ENCODE measurements around the gene CNIH1.
A peak's percentile ranks its signal among the peaks of the same experiment; 100 is the strongest.

Gene CNIH1

DNA sequence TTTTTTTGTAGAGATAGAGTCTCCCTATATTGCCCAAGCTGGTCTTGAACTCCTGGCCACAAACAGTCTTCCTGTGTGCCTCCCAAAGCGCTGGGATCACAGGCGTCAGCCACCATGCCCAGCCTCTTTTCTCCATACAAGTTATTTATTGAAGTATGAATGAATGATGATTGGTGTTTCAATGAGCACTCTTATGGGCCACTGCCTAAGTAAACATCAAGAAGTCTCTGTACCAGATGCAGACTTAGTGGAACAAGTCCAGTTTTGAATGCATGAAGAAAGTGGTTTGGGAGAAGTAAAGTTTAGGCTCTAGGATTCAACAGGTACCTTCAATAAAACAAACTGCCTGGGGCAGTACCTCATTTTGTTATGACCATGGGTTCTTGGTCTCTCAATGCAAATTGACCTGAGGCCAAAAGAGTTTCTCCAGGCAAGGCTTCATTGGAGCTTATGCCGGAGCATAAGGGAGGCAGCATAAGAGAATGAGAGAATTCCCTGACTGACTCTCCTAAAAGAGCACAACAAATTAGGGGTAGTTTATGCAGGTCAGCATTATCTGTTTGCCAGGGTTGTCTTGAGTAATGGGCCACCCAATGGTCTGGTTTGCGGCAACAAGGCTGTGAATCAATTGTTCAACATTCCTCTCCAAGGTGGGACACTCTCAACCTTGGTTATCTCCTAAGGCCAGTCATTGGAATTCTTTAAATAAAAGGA is 48.7 kb upstream of the CNIH1 start:
- Histone ChIP-seq H3K4me1 (ENCODE audit: low read length) (no peaks in the 10 kb centered on the region), H3K9me2 (replicated peaks; ENCODE audit: insufficient read depth, low read length) (no peaks in the 10 kb centered on the region), H3K79me2 (ENCODE audit: low read length) (peaks cover 31% of the 10 kb centered on the region), H3K9me3 (replicated peaks; ENCODE audit: insufficient read depth, low read length) (no peaks in the 10 kb centered on the region), H3K4me3 (ENCODE audit: low read length) (peak overlapping the region; percentile 63), H4K20me1 (ENCODE audit: insufficient read depth, low read length) (no peaks in the 10 kb centered on the region), H3K36me3 (replicated peaks; ENCODE audit: insufficient read depth, low read length) (no peaks in the 10 kb centered on the region), H3K27ac (ENCODE audit: low read length) (no peak overlapping the region), H3K4me2 (ENCODE audit: low read depth, low read length) (peak overlapping the region; percentile 55; the same call in 1 of the 2 replicates), H3F3A (ENCODE audit: insufficient read depth, low read length) (no peaks in the 10 kb centered on the region), H2AFZ (ENCODE audit: low read length) (peak overlapping the region; percentile 83), H3K27me3 (replicated peaks; ENCODE audit: insufficient read depth, low read length) (no peaks in the 10 kb centered on the region), H3K9ac (ENCODE audit: low read length) (peak overlapping the region; percentile 59; the same call in 1 of the 2 replicates)
- TF ChIP-seq, protein P1, sequence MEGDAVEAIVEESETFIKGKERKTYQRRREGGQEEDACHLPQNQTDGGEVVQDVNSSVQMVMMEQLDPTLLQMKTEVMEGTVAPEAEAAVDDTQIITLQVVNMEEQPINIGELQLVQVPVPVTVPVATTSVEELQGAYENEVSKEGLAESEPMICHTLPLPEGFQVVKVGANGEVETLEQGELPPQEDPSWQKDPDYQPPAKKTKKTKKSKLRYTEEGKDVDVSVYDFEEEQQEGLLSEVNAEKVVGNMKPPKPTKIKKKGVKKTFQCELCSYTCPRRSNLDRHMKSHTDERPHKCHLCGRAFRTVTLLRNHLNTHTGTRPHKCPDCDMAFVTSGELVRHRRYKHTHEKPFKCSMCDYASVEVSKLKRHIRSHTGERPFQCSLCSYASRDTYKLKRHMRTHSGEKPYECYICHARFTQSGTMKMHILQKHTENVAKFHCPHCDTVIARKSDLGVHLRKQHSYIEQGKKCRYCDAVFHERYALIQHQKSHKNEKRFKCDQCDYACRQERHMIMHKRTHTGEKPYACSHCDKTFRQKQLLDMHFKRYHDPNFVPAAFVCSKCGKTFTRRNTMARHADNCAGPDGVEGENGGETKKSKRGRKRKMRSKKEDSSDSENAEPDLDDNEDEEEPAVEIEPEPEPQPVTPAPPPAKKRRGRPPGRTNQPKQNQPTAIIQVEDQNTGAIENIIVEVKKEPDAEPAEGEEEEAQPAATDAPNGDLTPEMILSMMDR (IDR thresholded peaks at IDR 0.05; ENCODE audit: low read length): no peak
- TF ChIP-seq EZH2phosphoT487 (IDR thresholded peaks at IDR 0.05; ENCODE audit: low read length): no peak
- TF ChIP-seq EZH2 (optimal IDR thresholded peaks at IDR 0.05; ENCODE audit: low read depth, low read length): no peak
- no peak for DNase-seq

DNA sequence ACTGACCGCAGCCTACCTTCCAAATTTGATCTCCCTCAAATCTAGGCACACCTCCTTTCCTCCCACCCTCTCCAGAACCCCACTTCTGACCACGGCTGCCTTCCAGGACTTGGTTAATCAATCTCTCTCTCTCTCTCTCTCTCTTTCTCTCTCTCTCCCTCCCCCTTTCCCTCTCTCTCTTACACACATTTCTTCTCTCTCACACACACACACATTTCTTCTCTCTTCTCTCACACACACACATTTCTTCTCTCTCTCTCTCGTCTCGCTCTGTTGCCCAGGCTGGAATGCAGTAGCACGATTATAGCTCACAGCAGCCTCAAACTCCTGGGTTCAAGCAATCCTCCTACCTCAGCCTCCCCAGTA is 48.1 kb upstream of the CNIH1 start:
- TF ChIP-seq EZH2 (optimal IDR thresholded peaks at IDR 0.05; ENCODE audit: low read depth, low read length) (no peak), EZH2phosphoT487 (IDR thresholded peaks at IDR 0.05; ENCODE audit: low read length) (no peak)
- TF ChIP-seq, protein P1 (IDR thresholded peaks at IDR 0.05; ENCODE audit: low read length): no peak
- Histone ChIP-seq H2AFZ (ENCODE audit: low read length) (peak overlapping the region; percentile 83), H3F3A (ENCODE audit: insufficient read depth, low read length) (no peaks in the 10 kb centered on the region), H4K20me1 (ENCODE audit: insufficient read depth, low read length) (no peaks in the 10 kb centered on the region), H3K27ac (ENCODE audit: low read length) (peak overlapping the region; percentile 41; the same call in 1 of the 2 replicates), H3K9ac (ENCODE audit: low read length) (peak overlapping the region; percentile 59; the same call in 1 of the 2 replicates), H3K9me2 (replicated peaks; ENCODE audit: insufficient read depth, low read length) (no peaks in the 10 kb centered on the region), H3K4me1 (ENCODE audit: low read length) (no peaks in the 10 kb centered on the region), H3K4me2 (ENCODE audit: low read depth, low read length) (peak overlapping the region; percentile 55; the same call in 1 of the 2 replicates), H3K9me3 (replicated peaks; ENCODE audit: insufficient read depth, low read length) (no peaks in the 10 kb centered on the region), H3K27me3 (replicated peaks; ENCODE audit: insufficient read depth, low read length) (no peaks in the 10 kb centered on the region), H3K79me2 (ENCODE audit: low read length) (peaks cover 37% of the 10 kb centered on the region), H3K36me3 (replicated peaks; ENCODE audit: insufficient read depth, low read length) (no peaks in the 10 kb centered on the region), H3K4me3 (ENCODE audit: low read length) (peak overlapping the region; percentile 63)
- DNase-seq: no peak

DNA sequence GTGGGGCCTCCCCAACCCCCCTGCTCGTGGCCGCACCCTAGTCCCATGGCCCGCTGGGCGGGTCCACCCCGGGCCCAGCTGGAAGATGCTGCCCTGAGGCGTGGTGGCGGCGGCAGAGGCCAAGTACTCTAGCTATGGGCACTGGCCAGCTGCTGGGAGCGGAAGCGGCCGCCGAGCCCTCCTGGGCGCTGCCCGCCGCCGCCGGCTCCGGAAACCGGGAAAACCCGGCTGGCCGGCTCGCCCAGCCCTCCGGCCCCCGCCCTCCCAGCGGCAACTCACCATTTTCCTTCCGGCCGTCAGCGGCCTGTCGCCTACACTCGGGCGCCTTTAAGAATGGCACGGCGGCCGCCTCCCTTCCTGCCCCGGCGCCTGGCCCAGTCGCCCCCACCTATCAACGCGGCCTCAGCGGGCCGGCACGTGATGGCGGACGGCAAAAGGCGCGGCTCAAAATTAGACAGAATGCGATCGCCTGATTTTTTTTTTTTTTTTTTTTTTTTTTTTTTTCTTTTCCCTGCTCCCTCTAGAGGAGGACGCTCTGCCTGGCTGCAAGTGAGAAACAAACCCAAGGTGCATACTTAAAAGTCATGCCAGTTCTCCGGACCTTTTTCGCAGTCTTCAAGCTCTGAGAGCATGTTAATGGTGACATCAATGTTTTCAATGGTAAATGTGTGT is 47.6 kb upstream of the CNIH1 start, which contains the start of gene GMFB:
Gene GMFB, minus strand, starts transcription at position 335 of the 672 bp plus-strand sequence. Its CDS starts 53 bp downstream, at position 282.
- TF ChIP-seq, protein P1 (IDR thresholded peaks at IDR 0.05; ENCODE audit: low read length): peak; percentile 10; the same call in 1 of the 2 replicates
- TF ChIP-seq EZH2 (optimal IDR thresholded peaks at IDR 0.05; ENCODE audit: low read depth, low read length): no peak

More for the DNA sequence above, 47.6 kb upstream of the CNIH1 start, which contains the start of gene GMFB:
- H3K9me2 ChIP-seq (replicated peaks; ENCODE audit: insufficient read depth, low read length): no peaks in the 10 kb centered on the region
- peak; percentile 76 for DNase-seq
- peak within 1 kb of the TSS; percentile 45; the same call in 1 of the 2 replicates for H3K27ac ChIP-seq (ENCODE audit: low read length)
- peak within 1 kb of the TSS; percentile 55; the same call in 1 of the 2 replicates for H3K4me2 ChIP-seq (ENCODE audit: low read depth, low read length)
- peak within 1 kb of the TSS; percentile 83 for H2AFZ ChIP-seq (ENCODE audit: low read length)
- no peaks in the 10 kb centered on the region for H3K9me3 ChIP-seq (replicated peaks; ENCODE audit: insufficient read depth, low read length)
- H3K36me3 ChIP-seq (replicated peaks; ENCODE audit: insufficient read depth, low read length): no peaks in the 10 kb centered on the region
- H4K20me1 ChIP-seq (ENCODE audit: insufficient read depth, low read length): no peaks in the 10 kb centered on the region
- H3K27me3 ChIP-seq (replicated peaks; ENCODE audit: insufficient read depth, low read length): no peaks in the 10 kb centered on the region
- peak within 1 kb of the TSS; percentile 76 for H3K4me3 ChIP-seq (ENCODE audit: low read length)
- peaks cover 1% of the 10 kb centered on the region; the same call in 1 of the 2 replicates for H3K4me1 ChIP-seq (ENCODE audit: low read length)
- H3K79me2 ChIP-seq (ENCODE audit: low read length): peaks cover 39% of the 10 kb centered on the region
- H3K9ac ChIP-seq (ENCODE audit: low read length): peak within 1 kb of the TSS; percentile 76
- no peaks in the 10 kb centered on the region for H3F3A ChIP-seq (ENCODE audit: insufficient read depth, low read length)

Data from MM.1S (cell line).